ENCODE results near the gene STMND1. TPM values are rescaled to one million over a fixed set of nuclear protein-coding genes. Genes with fewer than 3 reads are reported as not detected.

STMND1 gene
- total RNA-seq, 2 experiments from 2014 or later, result not detected

- Mint-ChIP-seq H3K27ac (no peak overlapping the region), H3K9me3 (no peaks in the 10 kb centered on the region), H3K36me3 (no peaks in the 10 kb centered on the region), H3K27me3 (peaks cover 16% of the 10 kb centered on the region), H3K4me1 (no peaks in the 10 kb centered on the region), H3K4me3 (no peak overlapping the region)
- DNase-seq, result no peak
Measured at GRCh38 chr6:17083397-17083796, 18.5 kb upstream of the STMND1 start.

GRCh38 chr6:17086469-17086868, 15.4 kb upstream of the STMND1 start:
- Mint-ChIP-seq H3K4me3 (no peak overlapping the region), H3K36me3 (peaks cover 1% of the 10 kb centered on the region), H3K9me3 (peaks cover 4% of the 10 kb centered on the region), H3K27me3 (peaks cover 19% of the 10 kb centered on the region), H3K4me1 (no peaks in the 10 kb centered on the region), H3K27ac (no peak overlapping the region)
- peak; percentile 8 for DNase-seq

GRCh38 chr6:17088091-17088611, 13.7 kb upstream of the STMND1 start:
- Mint-ChIP-seq H3K27ac (no peak overlapping the region), H3K36me3 (peaks cover 1% of the 10 kb centered on the region), H3K9me3 (peaks cover 4% of the 10 kb centered on the region), H3K4me3 (no peak overlapping the region), H3K27me3 (peaks cover 27% of the 10 kb centered on the region), H3K4me1 (no peaks in the 10 kb centered on the region)
- DNase-seq, result no peak

GRCh38 chr6:17091122-17091521, 10.7 kb upstream of the STMND1 start:
- peaks cover 21% of the 10 kb centered on the region for H3K27me3 Mint-ChIP-seq
- no peak for DNase-seq
- no peak overlapping the region for H3K27ac Mint-ChIP-seq
- H3K9me3 Mint-ChIP-seq, result peaks cover 4% of the 10 kb centered on the region
- H3K4me1 Mint-ChIP-seq, result no peaks in the 10 kb centered on the region
- H3K4me3 Mint-ChIP-seq, result no peak overlapping the region
- peaks cover 1% of the 10 kb centered on the region for H3K36me3 Mint-ChIP-seq

- Mint-ChIP-seq H3K27ac (no peak overlapping the region), H3K9me3 (peaks cover 4% of the 10 kb centered on the region), H3K4me1 (no peaks in the 10 kb centered on the region), H3K27me3 (peaks cover 23% of the 10 kb centered on the region), H3K4me3 (no peak overlapping the region), H3K36me3 (peaks cover 1% of the 10 kb centered on the region)
- DNase-seq, result no peak
Measured at GRCh38 chr6:17093686-17094085, 8.2 kb upstream of the STMND1 start.

- no peak overlapping the region for H3K27ac Mint-ChIP-seq
- no peaks in the 10 kb centered on the region for H3K36me3 Mint-ChIP-seq
- no peaks in the 10 kb centered on the region for H3K4me1 Mint-ChIP-seq
- DNase-seq, result no peak
- no peak overlapping the region for H3K4me3 Mint-ChIP-seq
- peaks cover 45% of the 10 kb centered on the region for H3K27me3 Mint-ChIP-seq
- H3K9me3 Mint-ChIP-seq, result no peaks in the 10 kb centered on the region
Measured at GRCh38 chr6:17096096-17096495, 5.8 kb upstream of the STMND1 start.

- DNase-seq, result no peak
- Mint-ChIP-seq H3K4me1 (peaks cover 4% of the 10 kb centered on the region), H3K27me3 (peaks cover 49% of the 10 kb centered on the region), H3K27ac (no peak overlapping the region), H3K36me3 (no peaks in the 10 kb centered on the region), H3K9me3 (no peaks in the 10 kb centered on the region), H3K4me3 (no peak overlapping the region)
Measured at GRCh38 chr6:17096652-17097051, 5.2 kb upstream of the STMND1 start.

GRCh38 chr6:17097982-17098381, 3.9 kb upstream of the STMND1 start:
- peaks cover 54% of the 10 kb centered on the region for H3K27me3 Mint-ChIP-seq

GRCh38 chr6:17098538-17098937, 3.3 kb upstream of the STMND1 start:
- H3K27ac Mint-ChIP-seq, result no peak overlapping the region
- peaks cover 4% of the 10 kb centered on the region for H3K4me1 Mint-ChIP-seq
- H3K27me3 Mint-ChIP-seq, result peaks cover 57% of the 10 kb centered on the region
- no peaks in the 10 kb centered on the region for H3K9me3 Mint-ChIP-seq
- H3K4me3 Mint-ChIP-seq, result no peak overlapping the region
- H3K36me3 Mint-ChIP-seq, result no peaks in the 10 kb centered on the region
- DNase-seq, result no peak

More at GRCh38 chr6:17097982-17098381, 3.9 kb upstream of the STMND1 start:
- no peak overlapping the region for H3K4me3 Mint-ChIP-seq
- no peaks in the 10 kb centered on the region for H3K36me3 Mint-ChIP-seq
- no peak for DNase-seq
- H3K4me1 Mint-ChIP-seq, result peaks cover 4% of the 10 kb centered on the region
- no peaks in the 10 kb centered on the region for H3K9me3 Mint-ChIP-seq
- no peak overlapping the region for H3K27ac Mint-ChIP-seq

GRCh38 chr6:17099401-17100059, 2.3 kb upstream of the STMND1 start:
- H3K4me1 Mint-ChIP-seq, result peaks cover 4% of the 10 kb centered on the region
- no peak for DNase-seq
- H3K4me3 Mint-ChIP-seq, result no peak overlapping the region
- H3K36me3 Mint-ChIP-seq, result no peaks in the 10 kb centered on the region
- no peaks in the 10 kb centered on the region for H3K9me3 Mint-ChIP-seq
- H3K27me3 Mint-ChIP-seq, result peaks cover 67% of the 10 kb centered on the region
- no peak overlapping the region for H3K27ac Mint-ChIP-seq

GRCh38 chr6:17100806-17101205, 1.0 kb upstream of the STMND1 start:
- no peak overlapping the region for H3K4me3 Mint-ChIP-seq
- peaks cover 70% of the 10 kb centered on the region for H3K27me3 Mint-ChIP-seq
- H3K36me3 Mint-ChIP-seq, result no peaks in the 10 kb centered on the region
- DNase-seq, result no peak
- no peaks in the 10 kb centered on the region for H3K9me3 Mint-ChIP-seq
- H3K27ac Mint-ChIP-seq, result no peak overlapping the region
- peaks cover 4% of the 10 kb centered on the region for H3K4me1 Mint-ChIP-seq

GRCh38 chr6:17102258-17102870, 514 bp downstream of the STMND1 start:
- H3K36me3 Mint-ChIP-seq, result no peaks in the 10 kb centered on the region
- H3K9me3 Mint-ChIP-seq, result no peaks in the 10 kb centered on the region
- H3K4me1 Mint-ChIP-seq, result peaks cover 4% of the 10 kb centered on the region
- peaks cover 68% of the 10 kb centered on the region for H3K27me3 Mint-ChIP-seq
- no peak overlapping the region for H3K27ac Mint-ChIP-seq
- no peak overlapping the region for H3K4me3 Mint-ChIP-seq
- DNase-seq, result no peak

GRCh38 chr6:17103715-17104114, 1.9 kb downstream of the STMND1 start:
- Mint-ChIP-seq H3K4me3 (no peak overlapping the region), H3K27ac (no peak overlapping the region), H3K9me3 (no peaks in the 10 kb centered on the region), H3K27me3 (peaks cover 74% of the 10 kb centered on the region), H3K36me3 (no peaks in the 10 kb centered on the region), H3K4me1 (peaks cover 4% of the 10 kb centered on the region)
- no peak for DNase-seq

- H3K4me1 Mint-ChIP-seq, result no peaks in the 10 kb centered on the region
- H3K27me3 Mint-ChIP-seq, result peaks cover 35% of the 10 kb centered on the region
- no peaks in the 10 kb centered on the region for H3K9me3 Mint-ChIP-seq
- H3K36me3 Mint-ChIP-seq, result no peaks in the 10 kb centered on the region
- no peak overlapping the region for H3K4me3 Mint-ChIP-seq
- no peak overlapping the region for H3K27ac Mint-ChIP-seq
- DNase-seq, result no peak
Measured at GRCh38 chr6:17107863-17108262, 6.0 kb downstream of the STMND1 start.

- Mint-ChIP-seq H3K4me3 (no peak overlapping the region), H3K36me3 (no peaks in the 10 kb centered on the region), H3K4me1 (no peaks in the 10 kb centered on the region), H3K9me3 (no peaks in the 10 kb centered on the region), H3K27ac (no peak overlapping the region), H3K27me3 (peaks cover 9% of the 10 kb centered on the region)
- DNase-seq, result no peak
Measured at GRCh38 chr6:17115251-17116116, 13.6 kb downstream of the STMND1 start.

Measured in activated naive CD8-positive, alpha-beta T cell treated with anti-CD3 and anti-CD28 coated beads for 36 hours (primary cell).